HG02938 (cell line): ENCODE measurements around the gene ATAD3C.

ENCODE experiments used
- ATAC-seq: cut with Tn5 transposase; IDR thresholded peaks from one replicate; pipeline ENCODE4 v1.9.1; 2021; ENCODE audit warnings: mild to moderate bottlenecking, moderate library complexity; ENCODE audit not compliant: unreplicated experiment

The ATAD3C gene

GRCh38 chr1:1430114-1430982, 19.1 kb upstream of the ATAD3C start:
- no peak for ATAC-seq

GRCh38 chr1:1430992-1431844, 18.3 kb upstream of the ATAD3C start:
- no peak for ATAC-seq

GRCh38 chr1:1431845-1432273, 17.6 kb upstream of the ATAD3C start:
- ATAC-seq, result no peak

GRCh38 chr1:1432274-1432950, 17.1 kb upstream of the ATAD3C start:
- ATAC-seq, result no peak

- no peak for ATAC-seq
These were observed 16.3 kb upstream of the ATAD3C start for GRCh38 chr1:1432951-1433803.

GRCh38 chr1:1433804-1434130, 15.7 kb upstream of the ATAD3C start:
- no peak for ATAC-seq

GRCh38 chr1:1434131-1434823, 15.2 kb upstream of the ATAD3C start:
- ATAC-seq, result no peak

- no peak for ATAC-seq
These were observed 14.7 kb upstream of the ATAD3C start for GRCh38 chr1:1434824-1435105.

GRCh38 chr1:1435106-1435903, 14.2 kb upstream of the ATAD3C start, which contains the start of gene VWA1:
Gene VWA1 (plus strand): TSS chr1:1435690. CDS start chr1:1435749, 59 bp downstream.
- ATAC-seq, result no peak

- no peak for ATAC-seq
These were observed 13.4 kb upstream of the ATAD3C start for GRCh38 chr1:1435911-1436629.

- ATAC-seq, result no peak
These were observed 12.9 kb upstream of the ATAD3C start for GRCh38 chr1:1436630-1437032.

GRCh38 chr1:1437033-1437903, 12.2 kb upstream of the ATAD3C start:
- ATAC-seq, result no peak

- no peak for ATAC-seq
These were observed 11.5 kb upstream of the ATAD3C start for GRCh38 chr1:1437904-1438376.

GRCh38 chr1:1438531-1439381, 10.7 kb upstream of the ATAD3C start:
- ATAC-seq, result no peak

GRCh38 chr1:1439546-1440261, 9.8 kb upstream of the ATAD3C start:
- ATAC-seq, result no peak
